ENCODE results near the gene MRO.

DNA sequence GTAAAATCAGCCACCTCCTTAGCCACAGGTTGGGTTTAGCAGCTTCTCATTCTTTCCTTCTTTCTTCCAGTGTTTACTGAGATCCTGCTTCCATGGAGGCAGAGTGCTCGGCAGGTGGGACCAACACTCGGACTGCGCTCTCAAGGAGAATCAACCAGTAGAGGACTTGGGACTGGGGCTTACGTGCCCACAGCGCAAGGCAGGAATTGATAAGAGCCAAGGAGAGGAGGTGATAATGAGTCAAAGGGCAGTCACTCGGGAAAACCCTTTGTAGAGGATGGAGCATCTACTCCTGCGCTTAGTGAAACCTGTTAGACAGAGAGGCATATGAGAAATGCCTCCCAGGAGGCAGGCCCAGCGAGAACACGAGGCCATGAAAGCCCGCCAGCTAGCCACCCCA is 2.9 kb upstream of the MRO start:
- no peak for TF ChIP-seq CTCF (conservative IDR thresholded peaks at IDR 0.05; ENCODE audit: low read depth, low read length)
- TF ChIP-seq CEBPB (IDR thresholded peaks at IDR 0.05; ENCODE audit: low read depth, low read length), result no peak
